Bronchial epithelial cell (primary cell): ENCODE measurements around the gene PRKG1. TPM values are rescaled to one million over a fixed set of nuclear protein-coding genes. Genes with fewer than 3 reads are reported as not detected.

ENCODE experiments used
- DNase-seq: peaks from one replicate; pipeline ENCODE4 v3.0.0-alpha.2; 2010; ENCODE audit warnings: low read depth
- FAIRE-seq: peaks from 2 replicates; lab custom pipeline; 2011; peaks lifted over from hg19 to GRCh38; lab: Jason Lieb, UNC
- H3K27me3 ChIP-seq: 2 replicates; pipeline ENCODE4 v1.5.1; 2011; ENCODE audit warnings: low read length; ENCODE audit not compliant: control insufficient read depth, insufficient read depth
- H3K36me3 ChIP-seq: 2 replicates; pipeline ENCODE4 v1.5.1; 2011; ENCODE audit warnings: low read length; ENCODE audit not compliant: control insufficient read depth, insufficient read depth
- H3K4me3 ChIP-seq: 2 replicates; pipeline ENCODE4 v1.5.1; 2011; ENCODE audit warnings: mild to moderate bottlenecking, low read depth, low read length, control low read depth
- total RNA-seq: library from RNA; depleted of rRNA; stranded (reverse); fragments of >200 nt; gene quantifications from 2 replicates; pipeline ENCODE4 v1.2.1, GENCODE V29; 2014
- TF ChIP-seq, protein P1 (sequence below): IDR thresholded peaks from 2 replicates; pipeline ENCODE4 v1.5.1; 2011; ENCODE audit warnings: mild to moderate bottlenecking, moderate library complexity, low read length, control low read depth, inconsistent platforms; ENCODE audit not compliant: insufficient read depth, severe bottlenecking

PRKG1 gene
- total RNA-seq, 1 donor from 2014 or later = 0.26 TPM

DNA sequence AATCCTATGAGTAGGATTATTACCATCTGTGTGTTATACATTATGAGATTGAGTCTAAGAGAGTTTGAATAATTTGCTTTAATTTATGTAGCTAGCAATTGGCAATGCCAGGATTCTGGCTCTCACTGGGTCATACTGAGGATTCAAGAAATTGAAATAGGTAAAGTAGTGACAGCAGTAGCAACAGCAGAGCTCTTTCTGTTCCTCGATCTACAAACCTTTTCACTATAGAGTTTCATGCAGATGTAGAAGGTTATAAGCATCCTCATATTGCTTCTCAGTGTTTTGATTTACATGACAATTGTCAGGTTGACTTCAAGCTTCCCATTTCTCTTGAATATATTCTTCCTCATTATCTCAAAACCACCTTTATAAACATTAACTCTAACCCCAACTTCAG is 919.2 kb downstream of the PRKG1 start:
- TF ChIP-seq, protein P1, sequence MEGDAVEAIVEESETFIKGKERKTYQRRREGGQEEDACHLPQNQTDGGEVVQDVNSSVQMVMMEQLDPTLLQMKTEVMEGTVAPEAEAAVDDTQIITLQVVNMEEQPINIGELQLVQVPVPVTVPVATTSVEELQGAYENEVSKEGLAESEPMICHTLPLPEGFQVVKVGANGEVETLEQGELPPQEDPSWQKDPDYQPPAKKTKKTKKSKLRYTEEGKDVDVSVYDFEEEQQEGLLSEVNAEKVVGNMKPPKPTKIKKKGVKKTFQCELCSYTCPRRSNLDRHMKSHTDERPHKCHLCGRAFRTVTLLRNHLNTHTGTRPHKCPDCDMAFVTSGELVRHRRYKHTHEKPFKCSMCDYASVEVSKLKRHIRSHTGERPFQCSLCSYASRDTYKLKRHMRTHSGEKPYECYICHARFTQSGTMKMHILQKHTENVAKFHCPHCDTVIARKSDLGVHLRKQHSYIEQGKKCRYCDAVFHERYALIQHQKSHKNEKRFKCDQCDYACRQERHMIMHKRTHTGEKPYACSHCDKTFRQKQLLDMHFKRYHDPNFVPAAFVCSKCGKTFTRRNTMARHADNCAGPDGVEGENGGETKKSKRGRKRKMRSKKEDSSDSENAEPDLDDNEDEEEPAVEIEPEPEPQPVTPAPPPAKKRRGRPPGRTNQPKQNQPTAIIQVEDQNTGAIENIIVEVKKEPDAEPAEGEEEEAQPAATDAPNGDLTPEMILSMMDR = no peak
- Histone ChIP-seq H3K27me3 (no peaks in the 10 kb centered on the region), H3K4me3 (no peak overlapping the region), H3K36me3 (no peaks in the 10 kb centered on the region)
- FAIRE-seq = no peak
- no peak for DNase-seq

DNA sequence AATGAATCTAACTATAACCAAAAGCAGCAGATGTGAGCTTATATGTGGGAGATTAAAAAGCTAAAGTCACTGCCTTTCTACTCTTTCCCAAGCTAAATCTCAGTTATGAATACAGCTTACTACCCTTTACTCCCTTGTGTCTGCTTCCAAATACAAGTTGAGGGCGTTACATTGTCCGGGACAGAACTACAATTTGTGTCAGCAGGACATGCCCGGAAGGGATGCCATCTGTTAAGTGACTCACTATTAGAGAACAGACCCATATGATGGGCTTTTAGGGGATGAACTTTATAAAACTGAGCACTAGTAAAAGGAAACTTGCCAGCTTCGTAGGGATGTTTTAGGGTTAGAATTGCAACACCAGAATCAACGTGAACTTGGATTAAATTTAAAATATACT is 924.8 kb downstream of the PRKG1 start:
- no peaks in the 10 kb centered on the region for H3K36me3 ChIP-seq
- no peak for FAIRE-seq
- TF ChIP-seq, protein P1 = no peak

DNA sequence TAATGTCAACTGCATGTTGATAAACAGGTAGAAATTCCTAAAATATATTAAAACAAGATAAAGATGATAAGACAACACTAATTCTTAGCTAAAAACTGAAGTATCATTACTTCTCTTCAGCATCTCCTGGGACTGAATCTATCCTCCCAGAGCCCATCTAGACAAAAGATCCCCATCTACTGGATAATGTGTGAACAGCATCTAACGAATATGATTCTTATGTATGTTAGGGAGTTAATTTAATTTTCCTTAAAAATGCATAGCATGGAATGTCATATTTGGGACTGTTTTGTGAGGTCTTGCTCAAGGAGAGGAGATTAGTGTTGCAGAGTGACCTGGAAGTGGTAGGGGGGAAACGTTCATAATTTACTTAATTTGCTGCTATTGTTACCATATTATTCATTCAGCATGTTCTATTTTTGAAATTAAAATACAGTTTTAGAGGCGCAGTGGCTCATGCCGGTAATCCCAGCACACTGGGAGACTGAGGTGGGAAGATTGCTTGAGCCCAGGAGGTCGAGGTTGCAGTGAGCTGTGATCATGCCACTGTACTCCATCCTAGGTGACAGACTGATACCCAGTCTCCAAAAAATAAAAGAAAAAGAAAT is 930.2 kb downstream of the PRKG1 start:
- TF ChIP-seq, protein P1 = peak; percentile 42
- H3K27me3 ChIP-seq = no peaks in the 10 kb centered on the region
- no peaks in the 10 kb centered on the region for H3K36me3 ChIP-seq
- peak; percentile 54 for DNase-seq
- H3K4me3 ChIP-seq = no peak overlapping the region
- no peak for FAIRE-seq

More for the DNA sequence above, 924.8 kb downstream of the PRKG1 start:
- no peak for DNase-seq
- Histone ChIP-seq H3K4me3 (no peak overlapping the region), H3K27me3 (no peaks in the 10 kb centered on the region)

DNA sequence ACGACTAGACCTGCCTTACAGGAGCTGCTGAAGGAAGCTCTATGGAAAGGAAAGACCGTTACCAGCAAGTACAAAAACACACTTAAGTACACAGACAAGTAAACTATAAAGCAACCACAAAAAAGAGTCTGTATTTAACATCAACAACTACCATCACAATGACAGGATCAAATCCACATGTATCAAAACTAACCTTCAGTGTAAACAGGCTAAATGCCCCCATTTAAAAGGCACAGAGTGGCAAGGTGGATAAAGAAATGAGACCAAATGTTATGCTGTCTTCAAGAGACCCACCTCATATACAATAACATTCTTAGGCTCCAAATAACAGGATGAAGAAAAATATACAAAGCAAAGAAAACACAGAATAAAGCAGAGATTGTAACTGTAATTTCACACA is 932.8 kb downstream of the PRKG1 start:
- Histone ChIP-seq H3K27me3 (no peaks in the 10 kb centered on the region), H3K4me3 (no peak overlapping the region), H3K36me3 (no peaks in the 10 kb centered on the region)
- TF ChIP-seq, protein P1 = no peak
- FAIRE-seq (no peak), DNase-seq (no peak)

DNA sequence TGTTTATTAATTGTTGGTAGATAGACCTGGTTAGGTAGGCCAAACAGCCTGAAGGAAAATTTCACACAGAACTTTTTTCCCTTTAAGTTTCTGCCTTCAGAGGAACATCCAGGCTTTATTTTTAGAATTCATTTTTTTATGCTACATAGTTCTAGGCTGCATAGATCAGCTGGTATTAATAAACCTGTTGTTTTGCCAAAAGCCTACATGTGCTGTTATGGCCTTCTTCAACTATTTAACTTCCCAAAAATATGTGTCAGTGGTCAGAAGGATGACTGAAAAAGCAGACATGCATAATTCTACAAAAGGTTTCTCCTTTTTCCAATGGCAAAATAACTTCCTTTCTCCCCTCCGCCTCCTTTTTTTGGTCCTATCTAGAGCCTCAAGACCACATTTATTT is 936.8 kb downstream of the PRKG1 start:
- TF ChIP-seq, protein P1 = no peak
- DNase-seq (no peak), FAIRE-seq (no peak)
- H3K4me3 ChIP-seq = no peak overlapping the region
- H3K36me3 ChIP-seq = no peaks in the 10 kb centered on the region
- H3K27me3 ChIP-seq = no peaks in the 10 kb centered on the region

DNA sequence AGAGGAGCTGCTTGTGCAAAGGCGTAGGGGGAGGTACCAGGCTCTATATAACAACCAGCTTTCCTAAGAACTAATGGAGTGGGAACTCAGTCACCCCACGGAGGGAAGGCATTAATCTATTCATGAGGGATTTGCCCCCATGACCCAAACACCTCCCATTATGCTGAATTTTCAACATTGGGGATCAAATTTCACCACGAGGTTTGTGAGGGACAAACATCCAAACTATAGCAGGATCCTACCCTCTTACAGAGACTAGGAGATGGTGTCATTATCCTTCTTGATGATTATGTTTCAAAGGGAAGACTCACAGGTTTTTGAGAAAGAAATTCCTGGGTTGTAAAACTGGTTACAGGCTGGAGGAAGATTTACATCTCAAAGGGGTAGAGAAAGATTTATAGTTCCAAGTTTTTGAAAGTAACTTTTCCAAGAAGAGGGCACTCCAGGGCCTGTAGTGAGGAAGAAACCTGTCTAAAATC is 944.8 kb downstream of the PRKG1 start:
- Histone ChIP-seq H3K4me3 (no peak overlapping the region), H3K36me3 (no peaks in the 10 kb centered on the region), H3K27me3 (no peaks in the 10 kb centered on the region)
- DNase-seq (no peak), FAIRE-seq (no peak)
- TF ChIP-seq, protein P1 = no peak
